NT2/D1 (cell line): ENCODE data around the gene DYTN.

ENCODE experiments used
- DNase-seq: peaks from one replicate; pipeline ENCODE4 v3.0.0-alpha.2; 2011; ENCODE audit warnings: low read depth, low spot score
- H3K27me3 ChIP-seq: 2 replicates; pipeline ENCODE4 v1.6.0; 2011; ENCODE audit warnings: mild to moderate bottlenecking; ENCODE audit not compliant: insufficient read length, insufficient read depth
- H3K36me3 ChIP-seq: 2 replicates; pipeline ENCODE4 v1.6.1; 2011; ENCODE audit warnings: mild to moderate bottlenecking, low read length, mixed read lengths; ENCODE audit not compliant: insufficient read depth, insufficient read length
- H3K4me1 ChIP-seq: 2 replicates; pipeline ENCODE4 v1.5.1; 2011; ENCODE audit not compliant: insufficient read depth, insufficient read length
- H3K4me3 ChIP-seq: 2 replicates; pipeline ENCODE4 v1.5.1; 2011; ENCODE audit warnings: low read depth; ENCODE audit not compliant: insufficient read length
- H3K9ac ChIP-seq: 2 replicates; pipeline ENCODE4 v1.6.0; 2011; ENCODE audit warnings: low read depth; ENCODE audit not compliant: insufficient read length
- H3K9me3 ChIP-seq: 2 replicates; pipeline ENCODE4 v1.5.1; 2011; ENCODE audit warnings: mild to moderate bottlenecking, low read length; ENCODE audit not compliant: insufficient read depth
- SUZ12 ChIP-seq: IDR thresholded peaks from 2 replicates; pipeline ENCODE4 v1.6.1; 2011; ENCODE audit not compliant: insufficient read length, insufficient read depth; ENCODE audit errors: extremely low read depth
- YY1 ChIP-seq: IDR thresholded peaks from 2 replicates; pipeline ENCODE4 v1.6.1; 2011; ENCODE audit not compliant: insufficient read length, insufficient read depth
- ZNF274 ChIP-seq: IDR thresholded peaks from 2 replicates; pipeline ENCODE4 v1.6.1; 2011; ENCODE audit warnings: mild to moderate bottlenecking, low read depth, low read length

The DYTN gene

GRCh38 chr2:206696910-206697309 is 21.3 kb downstream of the DYTN start:
- H3K4me1 ChIP-seq = no peaks in the 10 kb centered on the region

GRCh38 chr2:206693399-206694137 is 24.6 kb downstream of the DYTN start:
- Histone ChIP-seq H3K27me3 (no peaks in the 10 kb centered on the region), H3K4me1 (no peaks in the 10 kb centered on the region), H3K4me3 (no peak overlapping the region), H3K36me3 (no peaks in the 10 kb centered on the region), H3K9me3 (no peaks in the 10 kb centered on the region), H3K9ac (no peak overlapping the region)
- peak; percentile 73 for DNase-seq
- TF ChIP-seq SUZ12 (no peak), ZNF274 (no peak), YY1 (no peak)

More at GRCh38 chr2:206696910-206697309, 21.3 kb downstream of the DYTN start:
- Histone ChIP-seq H3K4me3 (no peak overlapping the region), H3K27me3 (no peaks in the 10 kb centered on the region), H3K9ac (no peak overlapping the region), H3K36me3 (no peaks in the 10 kb centered on the region), H3K9me3 (no peaks in the 10 kb centered on the region)
- TF ChIP-seq YY1 (no peak), SUZ12 (no peak), ZNF274 (no peak)
- no peak for DNase-seq

GRCh38 chr2:206692971-206693370 is 25.2 kb downstream of the DYTN start:
- H3K27me3 ChIP-seq = no peaks in the 10 kb centered on the region
- no peaks in the 10 kb centered on the region for H3K36me3 ChIP-seq
- TF ChIP-seq ZNF274 = no peak
- H3K9me3 ChIP-seq = no peaks in the 10 kb centered on the region
- H3K4me3 ChIP-seq = no peak overlapping the region
- H3K4me1 ChIP-seq = no peaks in the 10 kb centered on the region
- no peak for DNase-seq
- no peak overlapping the region for H3K9ac ChIP-seq

DNA sequence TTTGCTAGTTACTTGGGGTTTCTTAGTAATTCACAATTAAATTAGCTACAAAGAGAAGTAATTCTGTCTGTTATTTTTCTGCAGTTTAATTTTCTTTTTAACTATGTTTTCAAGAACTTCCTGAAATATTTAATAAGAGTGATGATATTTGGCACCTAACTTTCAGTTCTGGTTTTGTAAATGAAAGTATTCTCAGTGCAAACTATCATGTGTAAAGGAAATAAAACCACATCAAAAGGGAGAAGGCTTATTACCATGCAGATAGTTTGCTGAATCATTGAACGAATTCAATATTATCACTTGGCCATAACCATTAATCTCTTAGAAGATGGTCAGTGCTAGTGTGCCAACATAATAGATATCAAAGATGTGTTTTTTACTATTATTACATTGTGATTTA is 29.2 kb downstream of the DYTN start:
- Histone ChIP-seq H3K4me3 (no peak overlapping the region), H3K4me1 (no peaks in the 10 kb centered on the region), H3K27me3 (no peaks in the 10 kb centered on the region), H3K9me3 (no peaks in the 10 kb centered on the region), H3K36me3 (no peaks in the 10 kb centered on the region), H3K9ac (no peak overlapping the region)
- no peak for TF ChIP-seq ZNF274
- TF ChIP-seq YY1 = no peak
- no peak for TF ChIP-seq SUZ12
- DNase-seq = no peak

DNA sequence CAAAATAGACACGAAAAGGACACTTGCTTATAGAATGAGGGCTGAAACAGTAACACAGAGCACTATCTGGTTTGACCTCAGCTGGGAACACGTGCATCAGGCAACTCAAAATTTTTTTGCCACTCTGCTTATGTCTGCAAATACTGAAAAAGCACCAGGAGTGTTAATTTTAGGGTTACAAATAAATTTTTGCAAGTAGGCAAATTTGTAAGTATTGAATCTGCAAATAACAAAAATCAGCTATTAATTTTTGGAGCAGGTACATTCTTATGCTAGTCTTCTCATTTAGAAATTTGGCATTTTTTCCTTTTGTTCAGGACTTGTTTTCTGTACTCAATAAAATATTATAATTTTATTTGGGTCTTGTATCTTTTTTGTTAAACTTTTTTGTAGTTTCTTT is 29.7 kb downstream of the DYTN start:
- Histone ChIP-seq H3K4me3 (no peak overlapping the region), H3K9ac (no peak overlapping the region), H3K9me3 (no peaks in the 10 kb centered on the region), H3K36me3 (no peaks in the 10 kb centered on the region), H3K27me3 (no peaks in the 10 kb centered on the region), H3K4me1 (no peaks in the 10 kb centered on the region)
- TF ChIP-seq ZNF274 (no peak), SUZ12 (no peak), YY1 (no peak)
- no peak for DNase-seq

DNA sequence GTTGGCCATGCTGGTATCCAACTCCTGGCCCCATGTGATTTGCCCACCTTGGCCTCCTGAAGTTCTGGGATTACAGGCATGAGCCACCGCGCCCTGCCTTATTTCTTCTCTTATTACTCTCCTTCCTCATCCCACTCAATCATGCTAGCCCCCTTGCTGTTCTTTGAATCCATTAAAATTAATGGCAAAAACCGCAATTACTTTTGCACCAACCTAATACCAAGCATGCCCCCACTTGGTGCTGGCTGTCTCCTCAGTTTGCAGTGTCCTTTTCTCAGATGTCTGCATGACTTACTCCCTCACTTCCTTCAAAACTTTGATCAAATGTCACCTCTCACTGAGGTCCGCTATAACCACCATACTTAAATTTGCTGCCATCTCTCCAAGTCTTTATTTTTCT is 34.6 kb downstream of the DYTN start:
- TF ChIP-seq SUZ12 (no peak), YY1 (no peak), ZNF274 (no peak)
- no peak overlapping the region for H3K4me3 ChIP-seq
- H3K27me3 ChIP-seq = no peaks in the 10 kb centered on the region
- no peaks in the 10 kb centered on the region for H3K9me3 ChIP-seq
- DNase-seq = no peak
- no peak overlapping the region for H3K9ac ChIP-seq
- no peaks in the 10 kb centered on the region for H3K4me1 ChIP-seq
- H3K36me3 ChIP-seq = no peaks in the 10 kb centered on the region

- TF ChIP-seq SUZ12 (no peak), ZNF274 (no peak), YY1 (no peak)
These were observed 47.5 kb downstream of the DYTN start for GRCh38 chr2:206670531-206671319.

More at GRCh38 chr2:206670531-206671319, 47.5 kb downstream of the DYTN start:
- Histone ChIP-seq H3K9ac (no peak overlapping the region), H3K36me3 (no peaks in the 10 kb centered on the region), H3K4me3 (no peak overlapping the region), H3K9me3 (no peaks in the 10 kb centered on the region), H3K4me1 (peaks cover 3% of the 10 kb centered on the region), H3K27me3 (no peaks in the 10 kb centered on the region)
- no peak for DNase-seq
